LoVo (cell line): ENCODE results near the gene CNNM3.

Source experiments
- DNase-seq: peaks from one replicate; pipeline ENCODE4 v3.0.0-alpha.2; 2016; ENCODE audit warnings: low spot score

Gene CNNM3

GRCh38 chr2:96877042-96877451, 61.0 kb downstream of the CNNM3 start:
- no peak for DNase-seq

GRCh38 chr2:96877631-96878092, 61.6 kb downstream of the CNNM3 start:
- DNase-seq = no peak

GRCh38 chr2:96878171-96878570, 62.1 kb downstream of the CNNM3 start:
- no peak for DNase-seq

GRCh38 chr2:96878796-96879544, 62.9 kb downstream of the CNNM3 start:
- no peak for DNase-seq

- DNase-seq = no peak
Measured at GRCh38 chr2:96879545-96880040, 63.5 kb downstream of the CNNM3 start.

- DNase-seq = no peak
Measured at GRCh38 chr2:96880891-96881273, 64.8 kb downstream of the CNNM3 start.

GRCh38 chr2:96881349-96882195, 65.5 kb downstream of the CNNM3 start:
- no peak for DNase-seq

- no peak for DNase-seq
Measured at GRCh38 chr2:96882230-96882629, 66.2 kb downstream of the CNNM3 start.

- no peak for DNase-seq
Measured at GRCh38 chr2:96882906-96883305, 66.8 kb downstream of the CNNM3 start.

- DNase-seq = no peak
Measured at GRCh38 chr2:96883306-96883705, 67.2 kb downstream of the CNNM3 start.
